Activated CD4-positive, alpha-beta T cell treated with anti-CD3 and anti-CD28 coated beads, Interleukin-2, Interleukin-4, amounts not matched to agents 100 ng/mL and 50 ng/mL, durations not matched to agents 16 hours and 8 hours (primary cell): ENCODE measurements around the gene RXFP2.

Experiments used
- DNase-seq: peaks from one replicate; pipeline ENCODE4 v3.0.0-alpha.2; 2020; ENCODE audit warnings: low spot score

Gene RXFP2

GRCh38 chr13:31739226-31739625, at the start of gene RXFP2:
RXFP2 (plus strand) TSS chr13:31739526; CDS start chr13:31739613, 87 bp downstream.
- no peak for DNase-seq

GRCh38 chr13:31697290-31697689, 42.0 kb upstream of the RXFP2 start:
- no peak for DNase-seq

- DNase-seq, result no peak
These were observed 39.7 kb upstream of the RXFP2 start for GRCh38 chr13:31699650-31700049.

- DNase-seq, result no peak
These were observed 35.5 kb upstream of the RXFP2 start for GRCh38 chr13:31703780-31704179.

GRCh38 chr13:31706105-31706504, 33.2 kb upstream of the RXFP2 start:
- DNase-seq, result no peak

- no peak for DNase-seq
These were observed 21.7 kb upstream of the RXFP2 start for GRCh38 chr13:31717583-31717982.

- DNase-seq, result no peak
These were observed 20.1 kb upstream of the RXFP2 start for GRCh38 chr13:31719214-31719613.

- no peak for DNase-seq
These were observed 16.7 kb upstream of the RXFP2 start for GRCh38 chr13:31722673-31723072.

- DNase-seq, result no peak
These were observed 13.5 kb upstream of the RXFP2 start for GRCh38 chr13:31725841-31726240.

- DNase-seq, result no peak
These were observed 7.4 kb upstream of the RXFP2 start for GRCh38 chr13:31731921-31732320.

GRCh38 chr13:31733066-31733465, 6.3 kb upstream of the RXFP2 start:
- DNase-seq, result no peak

- no peak for DNase-seq
These were observed 5.7 kb upstream of the RXFP2 start for GRCh38 chr13:31733647-31734046.

GRCh38 chr13:31742097-31742734, 2.9 kb downstream of the RXFP2 start:
- peak; percentile 68 for DNase-seq

GRCh38 chr13:31747291-31747690, 8.0 kb downstream of the RXFP2 start:
- no peak for DNase-seq

GRCh38 chr13:31747966-31748365, 8.6 kb downstream of the RXFP2 start:
- no peak for DNase-seq

GRCh38 chr13:31749929-31750328, 10.6 kb downstream of the RXFP2 start:
- DNase-seq, result no peak

GRCh38 chr13:31755211-31755610, 15.9 kb downstream of the RXFP2 start:
- DNase-seq, result no peak

- DNase-seq, result no peak
These were observed 16.5 kb downstream of the RXFP2 start for GRCh38 chr13:31755803-31756212.

- no peak for DNase-seq
These were observed 17.0 kb downstream of the RXFP2 start for GRCh38 chr13:31756346-31756745.

GRCh38 chr13:31761951-31762350, 22.6 kb downstream of the RXFP2 start:
- DNase-seq, result no peak

GRCh38 chr13:31764556-31764955, 25.2 kb downstream of the RXFP2 start:
- no peak for DNase-seq

- DNase-seq, result no peak
These were observed 25.9 kb downstream of the RXFP2 start for GRCh38 chr13:31765138-31765785.

GRCh38 chr13:31767175-31767900, 28.0 kb downstream of the RXFP2 start:
- DNase-seq, result no peak
